K562 (cell line): ENCODE data around the gene CD164L2. TPM values are rescaled to one million over a fixed set of nuclear protein-coding genes. Genes with fewer than 3 reads are reported as not detected.
A peak's percentile ranks its signal among the peaks of the same experiment; 100 is the strongest.

Experiments used
- ARID4B ChIP-seq: sonication (generic); formaldehyde crosslinking; IDR thresholded peaks from 2 replicates; pipeline ENCODE4 v1.8.0; 2022; ENCODE audit warnings: mild to moderate bottlenecking, missing genetic modification reagents
- BRCA1 ChIP-seq, 2 experiments: fragments of 450-650 bp in 1 of 2; sonication (generic) in 1 of 2; formaldehyde crosslinking in 1 of 2; IDR thresholded peaks; 2 replicates each; pipeline versions ENCODE4 v1.5.0 to v1.6.1; 2017 to 2020; ENCODE audit warnings: mild to moderate bottlenecking in 1 of 2, missing genetic modification reagents in 1 of 2
- CBX2 ChIP-seq: fragments of 200-600 bp; sonication (generic); IDR thresholded peaks from one replicate; pipeline ENCODE4 v1.6.1; 2012; ENCODE audit warnings: mild to moderate bottlenecking, low read length, inconsistent platforms; ENCODE audit not compliant: insufficient read depth, poor library complexity, severe bottlenecking
- DEAF1 ChIP-seq: fragments of 450-650 bp; formaldehyde crosslinking; IDR thresholded peaks from 2 replicates; pipeline ENCODE4 v1.4.0; 2020; ENCODE audit warnings: mild to moderate bottlenecking, moderate library complexity
- DMBX1 ChIP-seq: fragments of 250-450 bp; sonication (Bioruptor Pico); IDR thresholded peaks from 2 replicates; pipeline ENCODE4 v1.8.0; 2022; ENCODE audit warnings: inconsistent platforms, mild to moderate bottlenecking, moderate library complexity, borderline replicate concordance
- ESRRB ChIP-seq: fragments of 250-450 bp; sonication (Bioruptor Pico); IDR thresholded peaks from 2 replicates; pipeline ENCODE4 v1.5.0; 2020; ENCODE audit warnings: mild to moderate bottlenecking, moderate library complexity, borderline replicate concordance
- GABPB1 ChIP-seq: sonication (generic); formaldehyde crosslinking; IDR thresholded peaks from 2 replicates; pipeline ENCODE4 v1.8.0; 2022; ENCODE audit warnings: mild to moderate bottlenecking, missing genetic modification reagents
- NCOA4 ChIP-seq: fragments of 450-650 bp; IDR thresholded peaks from 2 replicates; pipeline ENCODE4 v1.6.1; 2018; ENCODE audit warnings: mild to moderate bottlenecking; ENCODE audit not compliant: partially characterized antibody
- NFATC3 ChIP-seq: fragments of 450-650 bp; IDR thresholded peaks from 2 replicates; pipeline ENCODE4 v1.6.1; 2017; ENCODE audit warnings: mild to moderate bottlenecking
- NFRKB ChIP-seq: fragments of 450-650 bp; IDR thresholded peaks from 2 replicates; pipeline ENCODE4 v1.6.1; 2016; ENCODE audit warnings: low read depth
- RNF2 ChIP-seq: sonication (generic); IDR thresholded peaks from 2 replicates; pipeline ENCODE4 v1.6.1; 2016
- SMARCB1 ChIP-seq: IDR thresholded peaks from 2 replicates; pipeline ENCODE4 v1.6.1; 2011; ENCODE audit warnings: improper control_type of control experiment, low read depth; ENCODE audit not compliant: insufficient read length
- SRSF1 ChIP-seq: fragments of 200-400 bp; formaldehyde crosslinking; IDR thresholded peaks from 2 replicates; pipeline ENCODE4 v1.6.1; 2017; ENCODE audit warnings: mild to moderate bottlenecking, low read depth, low read length, moderate library complexity
- TCF15 ChIP-seq: fragments of 250-450 bp; sonication (Bioruptor Pico); IDR thresholded peaks from 2 replicates; pipeline ENCODE4 v1.8.0; 2022; ENCODE audit warnings: moderate library complexity, mild to moderate bottlenecking, inconsistent platforms
- THAP7 ChIP-seq: fragments of 250-450 bp; sonication (Bioruptor Pico); IDR thresholded peaks from 2 replicates; pipeline ENCODE4 v1.5.0; 2021
- YBX1 ChIP-seq: fragments of 450-650 bp; IDR thresholded peaks from 2 replicates; pipeline ENCODE4 v1.7.1; 2016; ENCODE audit warnings: mild to moderate bottlenecking
- ZKSCAN8 ChIP-seq: fragments of 200-800 bp; sonication (Bioruptor generic); IDR thresholded peaks from 2 replicates; pipeline ENCODE4 v1.6.1; 2016; ENCODE audit warnings: missing genetic modification characterization, missing compliant biosample characterization
- ZNF324 ChIP-seq: fragments of 250-450 bp; sonication (Bioruptor Pico); IDR thresholded peaks from 2 replicates; pipeline ENCODE4 v1.4.0; 2020; ENCODE audit warnings: mild to moderate bottlenecking
- ZNF398 ChIP-seq: fragments of 250-450 bp; sonication (Bioruptor Pico); IDR thresholded peaks from 2 replicates; pipeline ENCODE4 v1.8.0; 2021; ENCODE audit warnings: moderate library complexity, mild to moderate bottlenecking, inconsistent platforms
- polyA plus RNA-seq, 8 experiments: library from polyadenylated mRNA; depleted of rRNA in 4 of 8; stranded (reverse) in 5 of 8; unstranded in 3 of 8; fragments of >200 nt; fragmentation: Nextera tagmentation in 2 of 8; fragmentation: Illumina TruSeq in 1 of 8; extraction: Ambion mirVana in 2 of 8; extraction: Trizol in 1 of 8; gene quantifications; 2 replicates each; pipeline versions ENCODE4 v1.2.1 to v1.2.3, GENCODE V29; 2011 to 2014; ENCODE audit warnings: inconsistent platforms in 1 of 8, missing spikeins in 1 of 8
- total RNA-seq, 7 experiments: library from RNA; depleted of rRNA in 6 of 7; stranded (reverse); fragments of >200 nt in 6 of 7; fragmentation: Illumina TruSeq in 2 of 7; extraction: Trizol in 2 of 7; gene quantifications; 2 replicates each; pipeline versions ENCODE4 v1.2.1 to v1.2.3, GENCODE V29; 2011 to 2021; ENCODE audit warnings: low replicate concordance in 1 of 7

CD164L2 gene
- total and polyA plus RNA-seq, 9 of the 15 experiments (the other 6 are each of a cell fraction or from before 2014, with no cell fraction given), result 0.08 to 0.92 (median 0.38) TPM; not detected in 1

- TF ChIP-seq DEAF1 (peak; percentile 45; the same call in 1 of the 2 replicates), ZNF398 (CRISPR knock-in tag) (no peak), ZNF324 (CRISPR knock-in tag) (no peak), BRCA1 (IDR thresholded peaks at IDR 0.05) (no peak), BRCA1 (CRISPR knock-in tag; IDR thresholded peaks at IDR 0.05) (no peak), THAP7 (no peak), TCF15 (CRISPR knock-in tag) (no peak), GABPB1 (CRISPR knock-in tag) (no peak), YBX1 (no peak), ESRRB (CRISPR knock-in tag) (no peak), DMBX1 (CRISPR knock-in tag) (no peak), CBX2 (no peak), SMARCB1 (no peak), NFATC3 (no peak), NFRKB (no peak), RNF2 (no peak), ZKSCAN8 (CRISPR knock-in tag) (no peak), SRSF1 (no peak), ARID4B (0 out of 2 replicates have a peak, but pooled peaks have one; percentile 58), NCOA4 (no peak)
These were observed 25.7 kb downstream of the CD164L2 start (continued) for GRCh38 chr1:27357281-27358037.
